NT2/D1 (cell line): ENCODE data around the gene KRTAP1-5.

ENCODE experiments used
- SUZ12 ChIP-seq: IDR thresholded peaks from 2 replicates; pipeline ENCODE4 v1.6.1; 2011; ENCODE audit not compliant: insufficient read length, insufficient read depth; ENCODE audit errors: extremely low read depth
- YY1 ChIP-seq: IDR thresholded peaks from 2 replicates; pipeline ENCODE4 v1.6.1; 2011; ENCODE audit not compliant: insufficient read length, insufficient read depth
- ZNF274 ChIP-seq: IDR thresholded peaks from 2 replicates; pipeline ENCODE4 v1.6.1; 2011; ENCODE audit warnings: mild to moderate bottlenecking, low read depth, low read length

- TF ChIP-seq YY1 (no peak), SUZ12 (no peak), ZNF274 (no peak)
These were observed 46.9 kb downstream of the KRTAP1-5 start for GRCh38 chr17:40980117-40980516.
